NCI-H526 treated with DMSO at 0.1 percent for 48 hours (cell line): Measurements from ENCODE around the gene PRRX1.

Experiments used
- DNase-seq: peaks from one replicate; lab custom pipeline; 2025; lab: John Stamatoyannopoulos, UW

The PRRX1 gene

GRCh38 chr1:170769691-170770090 lies 105.8 kb downstream of the PRRX1 start:
- no peak for DNase-seq

- DNase-seq = no peak
Measured at GRCh38 chr1:170770254-170770653, 106.3 kb downstream of the PRRX1 start.

DNA sequence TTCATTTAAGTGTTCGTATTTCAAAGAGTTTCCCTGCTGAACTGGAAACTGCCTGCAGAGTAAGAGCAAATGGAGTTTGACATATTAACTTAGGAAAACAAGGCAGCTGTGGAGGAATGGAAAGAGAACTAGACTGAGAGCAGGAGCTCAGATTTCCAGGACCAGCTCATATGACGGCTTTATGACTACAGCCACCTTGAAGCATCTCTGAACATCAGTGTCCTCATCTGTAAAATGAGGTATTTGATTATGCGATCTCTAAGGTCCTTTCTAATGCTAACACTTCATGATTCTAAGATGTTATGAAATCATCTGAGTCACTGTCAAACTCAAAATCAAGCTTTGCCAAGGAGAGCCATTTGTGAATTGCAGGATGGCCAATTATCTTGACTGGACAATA lies 112.3 kb downstream of the PRRX1 start:
- DNase-seq = no peak

- DNase-seq = no peak
Measured at GRCh38 chr1:170776777-170777176, 112.8 kb downstream of the PRRX1 start.
